Left lung (tissue), 10 donors: ENCODE data around the gene YWHAQ. TPM values are rescaled to one million over a fixed set of nuclear protein-coding genes. Genes with fewer than 3 reads are reported as not detected.

ENCODE experiments used
- ATAC-seq: fragments of 200-7000 bp; cut with Tn5 transposase; one replicate; pipeline ENCODE4 v1.9.1; 2020; ENCODE audit warnings: moderate library complexity
- DNase-seq, 4 donors: peaks; one replicate each; pipeline ENCODE4 v3.0.0-alpha.2; 2013 to 2020
- H3K27ac ChIP-seq, 2 donors: fragments of 200-600 bp; sonication (generic) in 1 of 2; one replicate each; pipeline versions ENCODE4 v1.5.0 to v1.8.0; 2020 to 2021
- H3K27me3 ChIP-seq, 2 donors: fragments of 200-600 bp; sonication (generic) in 1 of 2; one replicate each; pipeline versions ENCODE4 v1.5.0 to v1.8.0; 2020 to 2021
- H3K36me3 ChIP-seq, 2 donors: fragments of 200-600 bp; sonication (generic) in 1 of 2; one replicate each; pipeline versions ENCODE4 v1.5.0 to v1.8.0; 2020 to 2021
- H3K4me1 ChIP-seq, 2 donors: fragments of 200-600 bp; one replicate each; pipeline ENCODE4 v1.8.0; 2021
- H3K4me3 ChIP-seq, 2 donors: fragments of 200-600 bp; sonication (generic) in 1 of 2; one replicate each; pipeline versions ENCODE4 v1.5.0 to v1.8.0; 2020 to 2021; ENCODE audit warnings: mild to moderate bottlenecking in 1 of 2
- H3K9me3 ChIP-seq, 2 donors: fragments of 200-600 bp; sonication (generic) in 1 of 2; one replicate each; pipeline versions ENCODE4 v1.5.0 to v1.8.0; 2020 to 2021
- intact Hi-C, 2 donors: fragments of 100-400 bp; cut with DNase I; formaldehyde crosslinking; loops; one replicate each; pipeline versions ENCODE4 v1.11.2 to v1.14.2; 2022
- polyA plus RNA-seq, 6 donors: library from polyadenylated mRNA; unstranded; fragments of 120-200 nt; gene quantifications; one replicate each; pipeline ENCODE4 v1.2.1, GENCODE V29; 2013; ENCODE audit not compliant: insufficient read length in 6 of 6
- total RNA-seq, 2 donors: library from RNA; stranded (reverse); fragmentation: NEBNext Ultra II Directional; extraction: Animal tissue kit (Norgen Biotek cat#: 25700); gene quantifications; one replicate each; pipeline ENCODE4 v1.2.1, GENCODE V29; 2021
- TF ChIP-seq, protein P1 (sequence below), 2 donors: fragments of 200-600 bp; sonication (generic) in 1 of 2; IDR thresholded peaks; one replicate each; pipeline versions ENCODE4 v1.5.0 to v1.8.0; 2021; ENCODE audit warnings: antibody characterized with exemption in 2 of 2
- donor health status: DM: no; HTN: yes; CAD: no.
- donor health status: DM: no; HTN: no; CAD: no.

Gene YWHAQ
- total and polyA plus RNA-seq, 8 donors: 229 to 443 (median 384) TPM

- ATAC-seq (no peak), DNase-seq (no peak)
- Histone ChIP-seq H3K27ac (no peak overlapping the region), H3K4me1 (peaks cover 3 to 4% of the 10 kb centered on the region in 2 donors), H3K36me3 (no peaks in the 10 kb centered on the region), H3K27me3 (no peaks in the 10 kb centered on the region), H3K4me3 (no peak overlapping the region), H3K9me3 (no peaks in the 10 kb centered on the region)
- intact Hi-C loops: no loop called here
- TF ChIP-seq, protein P1, sequence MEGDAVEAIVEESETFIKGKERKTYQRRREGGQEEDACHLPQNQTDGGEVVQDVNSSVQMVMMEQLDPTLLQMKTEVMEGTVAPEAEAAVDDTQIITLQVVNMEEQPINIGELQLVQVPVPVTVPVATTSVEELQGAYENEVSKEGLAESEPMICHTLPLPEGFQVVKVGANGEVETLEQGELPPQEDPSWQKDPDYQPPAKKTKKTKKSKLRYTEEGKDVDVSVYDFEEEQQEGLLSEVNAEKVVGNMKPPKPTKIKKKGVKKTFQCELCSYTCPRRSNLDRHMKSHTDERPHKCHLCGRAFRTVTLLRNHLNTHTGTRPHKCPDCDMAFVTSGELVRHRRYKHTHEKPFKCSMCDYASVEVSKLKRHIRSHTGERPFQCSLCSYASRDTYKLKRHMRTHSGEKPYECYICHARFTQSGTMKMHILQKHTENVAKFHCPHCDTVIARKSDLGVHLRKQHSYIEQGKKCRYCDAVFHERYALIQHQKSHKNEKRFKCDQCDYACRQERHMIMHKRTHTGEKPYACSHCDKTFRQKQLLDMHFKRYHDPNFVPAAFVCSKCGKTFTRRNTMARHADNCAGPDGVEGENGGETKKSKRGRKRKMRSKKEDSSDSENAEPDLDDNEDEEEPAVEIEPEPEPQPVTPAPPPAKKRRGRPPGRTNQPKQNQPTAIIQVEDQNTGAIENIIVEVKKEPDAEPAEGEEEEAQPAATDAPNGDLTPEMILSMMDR (IDR thresholded peaks at IDR 0.05): no peak
Measured at GRCh38 chr2:9570182-9571060, 60.4 kb downstream of the YWHAQ start.

DNA sequence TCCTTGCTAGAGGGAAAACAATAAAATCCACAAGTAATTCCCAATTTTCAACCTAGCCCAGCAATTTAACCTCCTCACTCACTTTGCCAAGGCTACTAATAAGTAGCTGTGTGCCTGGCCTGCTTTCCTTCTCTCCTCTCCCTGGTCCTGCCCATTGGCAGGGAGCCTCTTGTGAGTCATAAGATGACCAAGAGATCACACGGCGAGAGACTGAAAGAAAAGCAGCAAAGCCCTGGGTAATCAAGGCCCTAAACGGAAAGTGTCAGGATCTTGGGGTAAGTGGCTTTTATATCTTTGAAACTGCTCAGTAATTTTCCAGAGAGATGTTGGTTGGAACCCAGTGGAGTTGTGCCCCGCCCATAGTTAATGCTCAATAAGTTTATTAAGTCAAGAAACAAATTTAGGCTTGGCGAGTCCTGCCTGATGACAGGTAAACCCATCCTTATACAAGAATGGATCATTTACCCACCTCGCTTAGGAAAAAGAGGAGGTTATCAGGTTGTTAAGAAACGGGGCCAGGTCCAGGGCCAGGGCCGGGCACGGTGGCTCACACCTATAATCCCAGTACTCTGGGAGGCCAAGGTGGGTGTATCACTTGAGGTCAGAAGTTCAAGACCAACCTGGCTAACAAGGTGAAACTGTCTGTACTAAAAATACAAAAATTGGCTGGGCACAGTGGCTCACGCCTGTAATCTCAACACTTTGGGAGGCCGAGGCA lies 65.2 kb downstream of the YWHAQ start:
- H3K4me1 ChIP-seq: peaks cover 4 to 9% of the 10 kb centered on the region in 2 donors
- H3K9me3 ChIP-seq: no peaks in the 10 kb centered on the region
- H3K27me3 ChIP-seq: no peaks in the 10 kb centered on the region
- TF ChIP-seq, protein P1 (IDR thresholded peaks at IDR 0.05): no peak
- H3K36me3 ChIP-seq: no peaks in the 10 kb centered on the region
- ATAC-seq (peak; percentile 99), DNase-seq (peak in 1 of 4 donors; percentile 87)
- intact Hi-C loops: no loop called here
- H3K4me3 ChIP-seq: no peak overlapping the region
- H3K27ac ChIP-seq: peak overlapping the region; percentile 18 to 84

- no peak for ATAC-seq
- no peak overlapping the region for H3K27ac ChIP-seq
- intact Hi-C loops: no loop called here
Measured at GRCh38 chr2:9560628-9561027, 70.2 kb downstream of the YWHAQ start.

GRCh38 chr2:9558948-9559381 lies 71.8 kb downstream of the YWHAQ start:
- Histone ChIP-seq H3K27me3 (no peaks in the 10 kb centered on the region), H3K27ac (peak overlapping the region in 1 of 2 donors; percentile 69), H3K9me3 (no peaks in the 10 kb centered on the region), H3K4me1 (peaks cover 12 to 23% of the 10 kb centered on the region in 2 donors), H3K4me3 (no peak overlapping the region), H3K36me3 (no peaks in the 10 kb centered on the region)
- ATAC-seq: peak; percentile 11
- no peak for DNase-seq
- TF ChIP-seq, protein P1 (IDR thresholded peaks at IDR 0.05): no peak
- intact Hi-C loops: no loop called here

More at GRCh38 chr2:9560628-9561027, 70.2 kb downstream of the YWHAQ start:
- Histone ChIP-seq H3K27me3 (no peaks in the 10 kb centered on the region), H3K4me1 (peaks cover 15 to 19% of the 10 kb centered on the region in 2 donors), H3K4me3 (no peak overlapping the region), H3K9me3 (no peaks in the 10 kb centered on the region), H3K36me3 (no peaks in the 10 kb centered on the region)
- DNase-seq: no peak
- TF ChIP-seq, protein P1 (IDR thresholded peaks at IDR 0.05): no peak
